Activated CD8-positive, alpha-beta memory T cell treated with anti-CD3 and anti-CD28 coated beads for 1 hour (primary cell): ENCODE measurements around the gene TPX2.
"Not testable (repeated sequence)": the region's sequence is repeated elsewhere in the genome, so short reads cannot be mapped to it uniquely, and the experiment has no call there.

ENCODE experiments used
- DNase-seq, 2 donors: peaks; one replicate each; pipeline ENCODE4 v3.0.0-alpha.2; 2020; ENCODE audit warnings: low read depth in 1 of 2; ENCODE audit errors: extremely low read depth in 1 of 2

Gene TPX2

GRCh38 chr20:31720486-31721407 lies 18.3 kb upstream of the TPX2 start:
- no peak for DNase-seq

- no peak for DNase-seq
These were observed 17.5 kb upstream of the TPX2 start for GRCh38 chr20:31721408-31722256.

- DNase-seq = peak; percentile 28 to 39
These were observed 16.6 kb upstream of the TPX2 start, which contains the start of gene BCL2L1 for GRCh38 chr20:31722257-31723068. Gene BCL2L1 (minus strand): TSS chr20:31722868. CDS start chr20:31722218, 650 bp downstream.

GRCh38 chr20:31723069-31723318 lies 16.1 kb upstream of the TPX2 start:
- DNase-seq = no peak

- DNase-seq = peak; percentile 96 to 99
These were observed 15.6 kb upstream of the TPX2 start for GRCh38 chr20:31723319-31724078.

GRCh38 chr20:31731321-31731717 lies 7.8 kb upstream of the TPX2 start:
- no peak for DNase-seq

- no peak for DNase-seq
These were observed 474 bp downstream of the TPX2 start for GRCh38 chr20:31739550-31739977.

GRCh38 chr20:31740208-31740607 lies 1.1 kb downstream of the TPX2 start:
- no peak for DNase-seq

GRCh38 chr20:31740656-31741323 lies 1.7 kb downstream of the TPX2 start:
- DNase-seq = no peak

- no peak for DNase-seq
These were observed 7.2 kb downstream of the TPX2 start for GRCh38 chr20:31746068-31746878.

- DNase-seq = not testable (repeated sequence)
These were observed 7.9 kb downstream of the TPX2 start for GRCh38 chr20:31747028-31747427.

- no peak for DNase-seq
These were observed 8.6 kb downstream of the TPX2 start for GRCh38 chr20:31747640-31748039.

GRCh38 chr20:31749223-31749622 lies 10.1 kb downstream of the TPX2 start:
- DNase-seq = no peak

GRCh38 chr20:31751126-31751525 lies 12.0 kb downstream of the TPX2 start:
- no peak for DNase-seq

- DNase-seq = no peak
These were observed 18.2 kb downstream of the TPX2 start for GRCh38 chr20:31757254-31757653.

- no peak for DNase-seq
These were observed 19.4 kb downstream of the TPX2 start for GRCh38 chr20:31758521-31758920.

- no peak for DNase-seq
These were observed 19.9 kb downstream of the TPX2 start for GRCh38 chr20:31758991-31759390.

- no peak for DNase-seq
These were observed 20.9 kb downstream of the TPX2 start for GRCh38 chr20:31759836-31760518.
